HuH-7 (cell line): ENCODE measurements around the gene VMP1.
A peak's percentile ranks its signal among the peaks of the same experiment; 100 is the strongest.

Experiments
- DNase-seq: peaks from one replicate; pipeline ENCODE4 v3.0.0; 2011; ENCODE audit warnings: low spot score

VMP1 gene

DNA sequence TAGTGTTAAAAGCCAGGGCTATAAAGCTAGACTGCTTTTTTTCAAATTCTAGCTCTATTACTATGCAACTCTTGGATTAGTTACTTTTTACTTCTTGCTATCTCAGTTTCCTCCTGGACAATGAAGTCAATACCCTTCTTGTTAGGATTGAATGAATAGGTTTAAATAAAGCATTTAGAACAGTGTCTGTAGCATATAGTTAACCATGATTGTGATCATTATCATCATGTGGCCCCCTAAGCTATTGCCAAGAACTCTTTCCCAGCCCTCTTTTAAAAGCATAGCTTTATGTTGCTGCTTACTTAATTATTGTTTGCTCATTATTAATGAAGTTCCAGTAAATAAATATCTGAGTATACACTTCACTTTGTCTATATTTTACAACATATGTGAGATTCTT is 4.5 kb downstream of the VMP1 start:
- no peak for DNase-seq

DNA sequence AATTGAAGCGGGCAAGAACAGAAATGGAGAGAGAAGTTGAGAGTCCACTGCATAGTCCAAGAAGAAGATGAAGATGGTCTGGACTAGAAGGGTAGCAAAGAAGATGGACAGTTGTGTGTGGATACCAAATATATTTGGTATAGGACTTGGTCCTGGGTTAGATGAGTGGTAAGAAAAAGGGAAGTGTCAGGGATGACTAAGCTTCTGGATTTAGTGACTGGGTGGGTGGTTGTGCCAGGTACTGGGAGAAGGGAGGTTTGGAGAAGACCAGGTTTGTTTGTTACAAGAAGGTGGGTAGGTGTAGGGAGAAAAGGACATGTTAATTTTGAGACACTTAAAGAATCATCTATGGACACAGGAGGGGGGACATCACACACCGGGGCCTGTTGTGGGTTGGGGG is 5.4 kb downstream of the VMP1 start:
- no peak for DNase-seq

DNA sequence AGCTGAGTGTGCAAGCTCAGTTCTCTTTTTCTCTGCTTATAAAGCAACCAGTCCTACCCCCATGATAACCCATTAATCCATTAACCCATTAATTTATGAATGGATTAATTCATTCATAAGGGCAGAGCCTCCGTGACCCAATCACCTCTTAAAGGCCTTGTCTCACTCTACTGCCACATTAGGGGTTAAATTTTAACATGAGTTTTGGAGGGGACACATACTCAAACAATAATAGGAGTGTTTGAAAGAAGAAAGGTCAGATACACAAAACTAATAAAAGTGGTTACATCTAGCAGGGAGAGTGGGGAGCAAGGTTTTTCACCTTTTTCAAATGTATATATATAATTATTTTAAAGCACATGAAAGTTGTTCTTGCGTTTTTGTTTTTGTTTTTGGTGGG is 6.8 kb downstream of the VMP1 start:
- DNase-seq: no peak

- no peak for DNase-seq
These were observed 9.0 kb downstream of the VMP1 start for GRCh38 chr17:59716427-59716826.

DNA sequence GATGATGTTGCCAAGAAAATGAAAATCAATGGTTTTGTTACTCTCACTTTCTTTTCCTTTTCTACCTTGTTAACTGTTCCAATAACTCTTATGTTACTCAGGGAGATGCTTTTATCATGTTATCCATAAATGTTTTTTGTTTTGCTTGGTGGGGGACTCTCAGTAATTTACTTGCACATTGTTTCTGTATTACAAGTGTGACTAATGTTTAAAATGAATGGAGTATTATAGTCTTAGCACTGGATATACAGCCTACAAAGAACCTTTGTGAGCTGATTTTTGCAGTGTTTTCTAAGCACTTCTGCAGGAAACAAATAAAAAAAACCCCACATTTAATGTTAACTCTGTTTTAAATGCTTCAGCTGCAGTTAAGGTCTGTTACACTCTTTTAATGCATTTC is 12.1 kb downstream of the VMP1 start:
- DNase-seq: no peak

DNA sequence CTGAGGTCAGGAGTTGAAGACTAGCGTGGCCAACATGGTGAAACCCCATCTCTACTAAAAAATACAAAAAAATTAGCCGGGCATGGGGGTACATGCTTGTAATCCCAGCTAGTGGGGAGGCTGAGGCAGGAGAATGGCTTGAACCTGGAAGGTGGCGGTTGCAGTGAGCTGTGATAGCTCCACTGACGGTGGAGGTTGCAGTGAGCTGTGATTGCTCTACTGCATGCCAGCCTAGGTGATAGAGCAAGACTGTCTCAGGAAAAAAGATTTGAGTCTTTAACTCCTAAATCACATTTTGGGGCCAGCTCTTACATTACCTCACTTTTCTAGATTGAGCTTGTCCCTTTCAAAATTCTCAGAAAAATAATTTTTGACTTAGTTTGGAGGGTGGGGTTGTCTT is 15.2 kb downstream of the VMP1 start:
- no peak for DNase-seq

DNA sequence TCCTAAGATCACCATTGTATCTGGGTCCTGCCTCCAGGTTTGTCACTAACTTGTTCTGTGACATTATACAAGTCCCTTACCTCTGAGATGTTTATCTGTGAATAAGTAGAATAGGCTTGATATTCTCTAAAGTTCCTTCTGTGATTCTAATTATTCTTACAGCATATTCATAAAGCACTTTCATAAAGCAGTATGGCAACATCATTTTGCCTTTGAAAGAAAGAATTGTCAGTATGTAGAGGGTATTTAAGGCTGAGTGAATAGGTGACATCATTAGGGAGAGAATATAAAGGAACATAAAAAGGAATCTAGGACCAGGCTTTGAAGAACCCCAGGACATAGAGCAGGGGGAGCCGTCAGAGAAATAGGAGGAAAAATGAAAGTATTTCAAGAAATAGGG is 15.6 kb downstream of the VMP1 start:
- DNase-seq: no peak

DNA sequence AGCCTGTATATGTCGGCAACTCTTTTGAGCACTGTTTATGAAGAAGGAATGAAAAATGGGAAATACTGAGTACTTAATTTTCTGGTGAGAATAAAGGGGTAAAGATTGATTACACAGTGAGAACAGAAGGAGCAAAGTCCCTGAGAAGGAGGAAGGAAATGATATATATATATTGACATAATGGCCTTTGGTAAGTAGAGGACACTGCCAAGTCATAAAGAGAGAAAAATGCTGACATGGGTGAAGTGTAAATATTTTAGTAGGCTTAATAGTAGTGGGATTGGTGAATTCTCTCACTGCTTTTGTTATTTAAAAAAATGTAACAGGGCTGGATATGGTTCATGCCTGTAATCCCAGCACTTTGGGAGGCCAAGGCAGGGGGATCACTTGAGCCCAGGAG is 16.2 kb downstream of the VMP1 start:
- DNase-seq: no peak

- no peak for DNase-seq
These were observed 18.2 kb downstream of the VMP1 start for GRCh38 chr17:59725691-59726090.

DNA sequence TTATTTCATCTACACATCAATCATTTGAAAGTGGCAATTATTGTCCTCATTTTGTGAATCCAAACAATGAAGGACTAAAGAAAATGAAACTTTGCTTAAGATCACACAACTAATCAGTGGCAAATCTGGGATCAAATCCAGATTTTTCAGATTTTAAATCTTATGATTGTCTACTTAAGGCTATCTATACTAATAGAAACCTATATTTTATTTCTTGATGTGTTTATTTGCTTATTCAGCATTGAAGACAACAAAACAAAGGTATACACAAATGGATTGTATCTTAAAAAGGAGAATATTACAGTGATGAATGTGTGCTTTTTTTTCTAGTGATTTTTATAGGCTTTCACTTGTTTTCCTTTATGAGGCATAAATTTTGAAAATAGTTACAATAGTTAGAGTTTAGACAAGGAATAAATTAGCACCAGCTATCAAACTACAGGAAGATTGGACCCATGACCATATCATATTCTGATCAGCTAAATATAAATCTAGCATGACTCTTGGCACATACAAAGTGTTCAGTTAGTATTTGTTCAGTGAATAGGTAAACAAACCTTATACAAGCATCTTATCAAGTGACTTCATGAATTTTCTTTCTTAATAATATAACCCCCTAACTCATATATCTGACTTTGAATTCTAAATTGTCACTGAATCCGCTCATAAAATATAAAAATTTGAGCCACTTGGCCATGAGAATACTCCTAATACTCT is 20.5 kb downstream of the VMP1 start:
- DNase-seq: no peak

DNA sequence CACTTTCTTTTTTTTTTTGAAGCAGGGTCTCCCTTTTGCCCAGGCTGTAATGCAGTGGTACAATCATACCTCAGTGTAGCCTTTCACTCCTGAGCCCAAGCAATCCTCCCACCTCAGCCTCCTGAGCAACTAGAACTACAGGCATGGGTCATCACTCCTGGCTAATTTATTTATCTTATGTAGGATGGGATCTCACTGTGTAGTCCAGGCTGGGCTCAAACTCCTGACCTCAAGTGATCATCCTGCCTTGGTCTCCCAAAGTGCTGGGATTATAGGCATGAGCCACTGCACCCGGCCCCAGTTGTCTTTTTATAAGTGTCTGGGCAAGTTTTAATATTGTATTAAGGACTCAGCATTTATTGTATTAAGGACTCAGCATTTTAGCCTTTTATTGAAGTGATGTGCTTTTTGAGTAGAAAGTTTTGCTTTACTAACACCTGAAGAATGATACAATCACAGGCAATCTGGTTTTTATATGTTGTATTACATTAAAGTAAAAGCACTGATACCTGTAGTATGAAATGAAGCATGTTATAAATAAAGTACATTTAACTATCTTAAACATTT is 22.9 kb downstream of the VMP1 start:
- DNase-seq: no peak

DNA sequence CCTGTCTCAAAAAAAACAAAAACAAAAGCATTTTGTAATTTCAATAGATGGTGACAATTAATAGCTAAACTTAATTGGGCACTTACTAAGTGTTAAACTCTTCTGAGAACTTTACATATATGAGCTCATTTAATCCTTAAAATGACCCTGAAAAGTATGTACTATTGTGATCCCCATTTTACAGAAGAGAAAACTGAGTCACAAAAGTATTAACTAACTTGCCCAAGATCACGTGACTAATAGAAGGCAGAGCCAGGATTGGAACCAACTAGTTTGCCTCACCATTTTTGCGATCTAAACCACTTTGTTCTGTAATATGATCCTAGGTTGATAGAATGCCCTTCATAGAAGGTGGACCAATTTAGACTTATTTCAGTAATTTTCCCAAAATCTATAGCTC is 26.2 kb downstream of the VMP1 start:
- no peak for DNase-seq

DNA sequence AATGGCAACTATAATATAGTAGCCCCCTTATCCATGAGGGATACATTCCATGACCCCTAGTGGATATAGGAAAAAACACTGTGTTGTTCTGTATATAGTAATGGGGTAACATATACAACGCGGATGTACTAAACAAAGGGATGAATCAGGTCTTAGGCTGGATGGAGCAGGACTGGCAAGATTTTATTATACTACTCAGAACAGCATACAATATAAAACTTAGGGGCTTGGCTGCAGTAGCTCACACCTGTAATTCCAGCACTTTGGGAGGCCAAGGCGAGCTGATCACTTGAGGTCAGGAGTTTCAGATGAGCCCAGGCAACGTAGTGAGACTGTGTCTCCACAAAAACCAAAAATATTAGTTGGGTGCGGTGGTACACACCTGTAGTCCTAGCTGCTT is 26.8 kb downstream of the VMP1 start:
- no peak for DNase-seq

GRCh38 chr17:59737324-59737723 is 29.9 kb downstream of the VMP1 start:
- DNase-seq: no peak

GRCh38 chr17:59743842-59744241 is 36.4 kb downstream of the VMP1 start:
- no peak for DNase-seq

GRCh38 chr17:59745040-59745439 is 37.6 kb downstream of the VMP1 start:
- no peak for DNase-seq

DNA sequence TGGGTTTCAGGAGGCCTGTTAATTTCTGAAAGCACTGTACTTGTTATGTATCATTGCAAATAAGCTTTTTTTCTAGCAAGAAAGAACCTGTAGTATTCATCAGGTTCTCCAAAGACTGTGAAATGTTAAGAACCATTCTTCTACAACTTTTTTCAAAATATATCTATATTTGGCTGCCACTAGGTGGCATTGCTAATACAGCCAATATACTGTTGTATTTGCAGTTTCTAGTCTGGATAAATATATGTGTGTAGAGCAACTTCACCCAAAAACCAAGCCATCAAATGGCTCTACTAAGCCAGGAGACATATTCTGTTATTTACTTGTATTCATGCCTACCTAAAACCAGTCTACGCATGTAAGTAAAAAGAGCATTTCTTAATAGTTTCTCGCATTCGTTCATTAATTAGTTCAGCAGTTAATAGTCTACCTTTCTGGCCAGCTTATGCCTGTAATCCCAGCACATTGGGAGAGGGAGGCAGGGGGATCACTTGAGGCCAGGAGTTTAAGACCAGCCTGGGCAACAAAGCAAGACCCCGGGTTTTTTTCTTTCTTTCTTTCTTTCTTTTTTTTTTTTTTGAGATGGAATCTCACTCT is 39.5 kb downstream of the VMP1 start:
- DNase-seq: peak; percentile 16

- no peak for DNase-seq
These were observed 41.1 kb downstream of the VMP1 start for GRCh38 chr17:59748591-59748990.

DNA sequence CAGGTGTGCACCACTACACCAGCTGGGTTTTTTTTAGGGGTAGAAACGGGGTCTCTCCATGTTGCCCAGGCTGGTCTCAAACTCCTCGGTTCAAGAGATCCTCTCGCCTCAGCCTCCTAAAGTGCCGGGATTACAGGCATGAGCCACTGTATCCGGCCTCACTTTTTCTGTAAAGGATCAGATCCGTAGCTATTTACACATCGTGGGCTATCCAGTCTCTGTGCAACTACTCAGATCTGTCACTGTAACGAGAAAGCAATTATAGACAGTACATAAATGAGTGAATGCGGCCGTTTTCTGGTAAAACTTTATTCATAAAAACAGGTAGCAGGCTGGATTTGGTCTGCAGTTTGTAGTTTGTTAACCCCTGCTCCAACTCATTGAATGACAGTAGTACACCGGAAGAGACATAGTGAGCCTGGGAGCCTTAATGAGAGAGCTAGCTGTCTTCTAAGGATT is 44.5 kb downstream of the VMP1 start:
- DNase-seq: no peak

DNA sequence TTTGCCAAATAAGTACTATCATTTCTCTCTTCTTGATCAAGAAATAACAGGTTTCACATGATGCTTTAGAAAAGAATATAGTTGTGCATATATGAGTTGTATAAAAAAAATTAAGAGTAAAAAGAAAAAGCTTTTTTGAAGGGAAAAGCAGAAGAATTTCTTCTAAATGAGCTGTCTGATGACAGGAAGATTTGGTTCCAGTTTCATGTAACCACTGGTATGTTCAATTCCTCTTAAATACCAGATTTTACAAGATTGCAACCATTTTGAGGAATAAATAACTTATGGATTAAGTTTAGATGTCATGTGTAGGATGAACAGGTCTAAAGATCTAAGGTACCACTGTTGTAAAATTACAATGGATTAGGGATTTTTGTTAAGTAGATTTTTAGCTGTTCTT is 45.0 kb downstream of the VMP1 start:
- no peak for DNase-seq

GRCh38 chr17:59752922-59753321 is 45.5 kb downstream of the VMP1 start:
- DNase-seq: no peak

- peak; percentile 52 for DNase-seq
These were observed 46.3 kb downstream of the VMP1 start for GRCh38 chr17:59753522-59754467.

GRCh38 chr17:59754552-59754951 is 47.1 kb downstream of the VMP1 start:
- no peak for DNase-seq
